Endothelial cell of coronary artery (primary cell): ENCODE measurements around the gene MYL11. TPM values are rescaled to one million over a fixed set of nuclear protein-coding genes. Genes with fewer than 3 reads are reported as not detected.

ENCODE experiments used
- total RNA-seq: library from RNA; depleted of rRNA; stranded (reverse); fragments of >200 nt; gene quantifications from 2 replicates; pipeline ENCODE4 v1.2.3, GENCODE V29; 2014

Gene MYL11, protein sequence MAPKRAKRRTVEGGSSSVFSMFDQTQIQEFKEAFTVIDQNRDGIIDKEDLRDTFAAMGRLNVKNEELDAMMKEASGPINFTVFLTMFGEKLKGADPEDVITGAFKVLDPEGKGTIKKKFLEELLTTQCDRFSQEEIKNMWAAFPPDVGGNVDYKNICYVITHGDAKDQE
- not detected in 2 replicates for total RNA-seq

DNA sequence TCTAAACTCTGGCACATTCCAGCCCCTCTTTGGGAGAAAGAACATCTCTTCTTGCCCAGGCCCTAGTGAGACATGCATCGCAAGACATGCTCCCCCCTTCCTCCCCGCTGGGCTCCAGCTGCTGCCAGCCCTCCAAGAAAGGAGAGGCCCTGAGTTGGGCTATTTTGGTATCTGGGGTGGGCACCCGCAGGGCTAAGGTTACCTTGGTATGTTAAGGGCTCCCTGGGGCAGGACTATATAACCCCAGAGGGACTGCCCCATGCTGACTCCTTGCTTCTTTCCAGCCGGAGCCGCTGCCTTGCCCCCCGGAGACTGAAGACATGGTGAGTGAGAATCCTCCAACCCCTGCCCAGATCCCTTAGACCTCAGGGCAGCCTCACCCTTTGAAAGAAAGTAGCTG lies at the start of gene MYL11:
Gene MYL11 (plus strand): TSS at position 265 of the 400 bp plus-strand sequence. CDS start 56 bp downstream, at position 321.

DNA sequence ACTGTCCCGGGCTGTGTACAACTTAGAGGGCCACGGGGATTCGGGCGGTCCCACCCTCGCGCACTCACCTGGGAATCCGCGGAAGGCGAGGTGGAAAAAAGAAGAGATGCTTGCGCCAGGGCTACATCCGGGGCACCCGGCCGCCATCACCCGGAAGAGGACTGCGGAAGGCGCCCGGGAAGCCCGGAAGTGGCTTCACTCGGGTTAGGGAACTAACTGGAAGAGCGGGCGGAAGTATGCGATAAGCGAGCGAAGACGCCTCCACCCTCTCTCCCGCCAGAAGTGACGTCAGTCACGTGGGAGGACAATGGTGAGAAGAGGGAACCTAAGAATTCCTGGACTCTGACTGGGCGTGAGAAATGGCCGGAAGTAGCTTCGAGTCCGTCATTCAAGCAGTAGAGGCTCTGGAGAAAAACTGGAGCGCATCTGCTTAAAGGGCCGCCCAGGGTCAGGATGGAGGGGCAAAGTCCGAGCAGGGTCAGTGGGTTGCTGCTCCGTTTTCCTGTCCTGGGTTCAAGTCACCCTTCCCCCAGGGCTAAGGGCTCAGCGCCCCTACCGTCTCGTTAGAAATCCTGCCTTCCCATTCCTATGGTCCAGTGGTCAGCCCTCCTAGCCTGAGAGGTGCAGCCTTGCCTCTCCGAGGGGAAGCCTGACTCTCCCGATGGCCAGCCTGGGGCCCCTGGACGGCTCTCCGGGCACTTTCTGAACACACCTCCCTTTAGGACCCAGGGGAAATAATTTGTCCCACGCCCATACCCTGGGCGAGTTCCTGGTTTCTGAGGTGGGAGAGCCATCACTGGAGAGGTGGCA lies 19.3 kb upstream of the MYL11 start, which contains the start of gene CD2BP2:
Gene CD2BP2 (minus strand): TSS at position 165 of the 810 bp plus-strand sequence. CDS start 627 bp downstream, outside the sequence.

DNA sequence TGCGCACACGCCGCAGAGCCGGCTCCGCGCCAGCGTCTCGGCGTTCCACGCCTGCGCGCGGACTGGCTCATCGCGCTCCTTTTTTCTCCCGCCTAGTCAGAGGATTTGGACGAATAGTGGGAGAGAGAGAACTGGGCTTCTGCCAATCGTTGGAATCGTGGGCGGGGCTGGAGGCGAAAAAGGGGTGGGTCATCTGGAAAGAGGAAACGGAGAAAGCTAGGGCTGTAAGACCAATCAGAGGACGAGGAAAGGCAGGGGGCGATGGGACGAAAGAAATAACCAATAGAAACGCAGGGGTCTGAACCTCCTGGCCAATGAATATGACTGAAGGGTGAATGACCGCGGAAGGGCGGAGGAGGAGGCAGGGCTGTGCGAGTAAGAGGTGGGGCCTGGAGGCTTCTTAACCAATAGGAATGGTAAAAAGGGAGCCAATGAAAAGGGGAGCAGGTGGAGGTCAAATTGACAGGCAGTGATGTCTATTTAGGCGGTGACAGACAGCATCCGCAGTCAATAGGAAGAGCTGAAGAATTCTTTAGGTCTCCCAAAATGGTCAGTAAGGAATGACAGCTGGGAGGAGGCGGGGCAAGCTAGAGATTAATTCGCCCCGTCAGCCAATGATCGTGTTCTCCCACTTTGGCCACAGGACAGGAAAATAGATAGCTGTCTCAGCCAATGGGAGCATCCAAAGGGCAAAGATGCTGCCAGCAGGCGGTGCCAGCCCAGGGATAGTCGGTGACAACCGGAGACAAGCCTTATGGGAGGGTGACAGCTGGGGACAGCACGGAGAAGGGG lies 4.0 kb upstream of the MYL11 start, which contains the start of gene TBC1D10B:
Gene TBC1D10B (minus strand): TSS at position 39 of the 792 bp plus-strand sequence. CDS start 311 bp downstream, outside the sequence.

DNA sequence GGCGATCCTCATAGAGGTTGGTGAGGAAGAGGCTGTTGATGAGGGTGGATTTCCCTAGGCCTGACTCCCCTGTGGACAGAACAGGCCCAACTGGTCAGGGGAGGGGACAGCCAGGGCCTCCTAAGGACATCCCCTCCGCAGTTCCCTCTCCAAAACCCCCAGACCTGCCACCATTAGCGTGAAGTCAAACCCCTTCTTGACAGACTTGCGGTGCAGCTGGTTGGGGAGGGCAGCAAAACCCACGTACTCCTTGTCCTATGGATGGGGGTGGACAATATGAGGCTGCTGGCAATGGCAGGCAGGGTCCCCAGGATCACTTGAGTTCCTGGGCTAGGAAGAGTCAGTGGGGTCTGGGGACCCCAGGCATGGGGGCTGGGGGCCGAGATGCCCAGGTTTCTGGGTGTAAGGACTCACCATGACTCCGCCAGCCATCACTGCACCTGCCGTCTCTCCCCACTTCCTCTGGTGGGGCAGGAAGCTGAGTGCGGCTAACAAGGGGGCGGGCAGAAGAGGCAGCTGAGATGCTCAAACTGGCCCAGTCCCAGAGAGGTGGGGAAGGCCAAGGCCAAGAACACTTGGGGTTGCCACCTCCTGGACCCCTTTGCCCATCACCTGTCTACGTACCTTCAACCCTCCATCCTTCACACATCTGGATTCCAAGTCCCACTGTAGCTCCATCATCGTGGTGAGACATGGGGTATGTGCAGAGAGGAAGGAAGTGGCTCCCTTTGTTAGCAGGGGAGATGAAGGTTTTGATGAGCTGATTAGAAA lies 7.7 kb downstream of the MYL11 start, which contains the start of gene SEPTIN1:
Gene SEPTIN1 (minus strand): TSS at position 451 of the 771 bp plus-strand sequence. CDS start 19 bp downstream, at position 432.

DNA sequence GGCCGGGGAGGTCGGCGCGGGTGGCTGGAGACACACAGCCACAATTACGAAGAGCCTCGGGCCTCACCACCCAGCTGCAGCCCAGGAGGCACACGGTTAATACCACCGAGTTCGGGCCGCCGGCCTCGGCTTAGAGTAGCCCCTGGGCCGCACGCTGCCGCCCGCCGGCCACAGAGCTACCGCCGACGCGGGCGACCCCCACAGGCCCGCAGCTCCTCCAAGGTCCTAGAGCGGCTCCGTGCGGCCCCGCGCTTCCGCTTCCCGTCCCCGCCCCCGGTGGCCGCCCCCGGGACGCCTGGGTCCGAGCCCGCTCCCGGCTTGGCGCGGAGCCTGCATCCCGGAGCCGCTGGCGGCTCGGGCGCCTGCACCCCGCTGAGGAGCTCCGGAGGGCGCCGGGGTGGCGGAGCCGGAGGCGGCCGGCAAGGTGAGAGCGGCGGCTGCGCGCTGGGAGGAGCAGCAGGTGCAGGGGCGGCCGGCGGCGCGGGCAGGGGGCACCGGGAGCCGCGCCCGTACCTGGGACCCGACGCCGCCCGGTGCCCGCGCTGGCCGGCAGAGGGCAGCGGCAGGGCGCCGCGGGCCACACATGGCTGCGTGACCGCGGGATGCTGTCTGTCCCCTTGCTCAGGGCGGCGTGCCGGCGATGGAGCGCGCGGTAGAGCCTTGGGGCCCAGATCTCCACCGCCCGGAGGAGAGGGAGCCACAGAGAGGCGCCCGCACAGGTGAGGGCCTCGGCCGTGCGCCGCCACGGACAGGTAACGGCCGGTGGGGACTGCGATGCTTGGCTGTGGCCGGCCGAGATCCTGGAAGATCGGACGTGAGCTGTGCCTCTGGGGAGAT lies 20.8 kb downstream of the MYL11 start, which contains the start of gene ZNF48:
Gene ZNF48 (plus strand): TSS at position 266 of the 837 bp plus-strand sequence. CDS start 375 bp downstream, at position 641.

DNA sequence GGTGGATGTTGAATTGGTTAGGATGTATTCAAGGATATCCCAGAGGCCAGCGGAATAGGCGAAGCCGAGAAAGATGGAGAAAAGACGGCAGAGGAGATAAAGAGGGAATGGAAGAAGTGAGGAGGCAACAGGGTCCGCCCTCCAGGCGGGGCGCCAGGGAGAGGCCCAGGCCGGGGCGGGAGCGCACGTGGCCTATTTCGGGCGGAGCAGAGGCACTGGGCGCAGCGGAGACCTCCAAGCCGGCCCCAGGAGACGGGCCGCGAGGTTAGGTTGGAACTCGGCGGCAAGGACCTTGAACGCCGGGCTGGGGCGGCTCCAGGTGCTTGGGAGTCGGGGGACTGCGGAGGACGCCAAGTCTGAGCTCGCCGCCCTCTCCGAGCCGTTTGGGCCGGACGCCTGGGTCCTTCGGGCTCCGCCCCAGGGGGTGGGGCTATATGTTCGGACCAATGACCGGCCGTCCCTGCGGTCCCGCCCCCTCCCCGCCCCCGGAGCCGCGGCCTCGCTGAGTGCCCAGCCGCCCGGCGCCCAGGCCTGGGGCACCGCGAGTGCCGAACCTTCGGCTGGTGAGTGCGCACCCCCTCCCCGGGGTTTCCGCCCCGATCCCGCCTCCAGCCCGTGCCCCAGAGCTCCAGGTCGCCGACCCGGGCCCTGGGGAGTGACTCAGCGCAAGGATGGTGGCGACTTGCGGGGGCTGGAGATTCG lies 32.7 kb downstream of the MYL11 start, which contains the start of gene ZNF771:
Gene ZNF771 (plus strand): TSS at position 505 of the 702 bp plus-strand sequence. CDS start 448 bp downstream, outside the sequence.

Other genes starting within 250 kb of the MYL11 start
- gene CORO1A, start 191.2 kb upstream of the MYL11 start, total RNA-seq = 0.75 and 2.7 TPM in 2 replicates
- gene BOLA2B, start 181.1 kb upstream of the MYL11 start, total RNA-seq = 39.0 and 39.6 TPM in 2 replicates
- gene SLX1A, start 180.9 kb upstream of the MYL11 start, total RNA-seq = 39.4 and 46.1 TPM in 2 replicates
- 1.7 and 2.8 TPM in 2 replicates for gene SULT1A3, start 175.5 kb upstream of the MYL11 start, total RNA-seq
- gene NPIPB13, start 126.3 kb upstream of the MYL11 start, total RNA-seq = 0.94 and 1.3 TPM in 2 replicates
- gene CD2BP2, start 19.5 kb upstream of the MYL11 start, total RNA-seq = 35.4 and 35.5 TPM in 2 replicates
- 30.8 and 34.5 TPM in 2 replicates for gene TBC1D10B, start 4.3 kb upstream of the MYL11 start, total RNA-seq
- gene SEPTIN1, start 7.8 kb downstream of the MYL11 start, total RNA-seq = 0.09 TPM in 1 of 2 replicates, not detected in the other
- gene ZNF48, start 20.6 kb downstream of the MYL11 start, total RNA-seq = 13.3 and 21.8 TPM in 2 replicates
- gene ZNF771, start 32.8 kb downstream of the MYL11 start, total RNA-seq = 7.9 and 9.9 TPM in 2 replicates
- 20.4 and 35.1 TPM in 2 replicates for gene DCTPP1, start 55.2 kb downstream of the MYL11 start, total RNA-seq
- gene SEPHS2, start 71.1 kb downstream of the MYL11 start, total RNA-seq = 13.6 and 13.8 TPM in 2 replicates
- gene ITGAL, start 97.9 kb downstream of the MYL11 start, total RNA-seq = not detected in 2 replicates
- 12.9 and 17.9 TPM in 2 replicates for gene ZNF768, start 151.8 kb downstream of the MYL11 start, total RNA-seq
- gene ZNF747, start 160.1 kb downstream of the MYL11 start, total RNA-seq = 4.6 and 5.9 TPM in 2 replicates
- 3.1 and 3.7 TPM in 2 replicates for gene ZNF764, start 183.6 kb downstream of the MYL11 start, total RNA-seq
- gene ZNF688, start 196.9 kb downstream of the MYL11 start, total RNA-seq = 6.1 and 8.5 TPM in 2 replicates
- gene ZNF785, start 210.9 kb downstream of the MYL11 start, total RNA-seq = 7.1 and 9.4 TPM in 2 replicates
- 3.1 and 3.5 TPM in 2 replicates for gene ZNF689, start 235.6 kb downstream of the MYL11 start, total RNA-seq